ENCODE results near the gene PTGS1.

Gene PTGS1

DNA sequence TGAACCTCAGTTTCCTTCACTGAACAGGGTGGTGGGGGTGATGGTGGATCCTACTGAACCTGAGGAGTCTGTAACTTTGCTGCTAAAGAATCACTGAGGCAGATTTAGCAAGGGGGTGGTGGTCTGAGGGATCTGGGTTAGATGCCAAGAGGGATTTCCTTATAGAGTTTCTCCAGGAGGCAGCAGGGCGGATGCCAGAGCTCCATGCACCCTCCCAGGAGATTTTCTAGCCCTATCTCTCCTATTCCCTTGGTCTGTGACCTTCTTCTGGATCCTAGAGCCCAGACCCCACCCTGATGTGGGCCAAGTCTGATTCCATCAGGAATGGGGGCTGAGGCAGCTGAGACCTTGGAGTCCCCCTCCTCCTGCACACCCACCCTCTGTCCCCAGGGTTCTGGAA is 6.0 kb downstream of the PTGS1 start:
- DNase-seq = no peak

DNA sequence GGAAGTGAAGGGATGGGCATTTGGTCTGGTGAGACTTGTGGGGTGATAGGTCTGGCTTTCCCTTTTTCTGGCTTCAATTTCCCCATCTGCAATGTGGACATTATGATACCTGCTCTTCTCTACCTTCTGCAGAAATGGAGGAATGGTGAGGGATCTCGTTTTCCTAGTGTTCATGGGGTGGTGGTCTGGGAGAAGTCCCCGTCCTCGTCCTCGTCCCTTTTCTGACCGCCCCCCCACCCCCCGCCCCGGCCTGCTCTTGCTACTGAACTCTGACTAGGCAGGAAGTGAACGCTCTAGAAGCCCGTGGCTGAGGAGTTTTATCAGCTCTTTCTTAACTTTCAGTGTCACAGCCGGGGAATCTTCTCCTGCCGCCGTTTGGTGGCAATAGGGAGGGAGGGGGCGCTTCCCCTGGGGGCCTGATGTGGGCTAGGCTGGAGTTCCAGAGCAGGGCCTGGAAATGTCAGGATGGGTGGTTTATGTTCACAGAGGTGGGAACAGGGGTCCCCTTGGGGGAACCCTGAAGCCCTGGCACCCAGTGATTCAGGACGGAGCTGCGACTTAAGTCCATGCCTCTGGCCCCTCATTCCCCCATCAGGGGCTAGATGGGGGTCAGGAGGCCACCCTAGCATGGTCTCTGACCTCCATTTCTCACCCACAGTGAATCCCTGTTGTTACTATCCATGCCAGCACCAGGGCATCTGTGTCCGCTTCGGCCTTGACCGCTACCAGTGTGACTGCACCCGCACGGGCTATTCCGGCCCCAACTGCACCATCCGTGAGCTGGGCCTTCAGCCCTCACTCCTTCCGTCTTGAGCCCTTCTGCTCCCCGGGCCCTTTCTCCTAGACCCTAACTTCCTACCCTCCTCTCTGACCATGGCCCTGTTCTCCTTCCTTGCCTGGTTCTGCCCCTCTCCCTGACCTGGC is 6.7 kb downstream of the PTGS1 start:
- no peak for DNase-seq

DNA sequence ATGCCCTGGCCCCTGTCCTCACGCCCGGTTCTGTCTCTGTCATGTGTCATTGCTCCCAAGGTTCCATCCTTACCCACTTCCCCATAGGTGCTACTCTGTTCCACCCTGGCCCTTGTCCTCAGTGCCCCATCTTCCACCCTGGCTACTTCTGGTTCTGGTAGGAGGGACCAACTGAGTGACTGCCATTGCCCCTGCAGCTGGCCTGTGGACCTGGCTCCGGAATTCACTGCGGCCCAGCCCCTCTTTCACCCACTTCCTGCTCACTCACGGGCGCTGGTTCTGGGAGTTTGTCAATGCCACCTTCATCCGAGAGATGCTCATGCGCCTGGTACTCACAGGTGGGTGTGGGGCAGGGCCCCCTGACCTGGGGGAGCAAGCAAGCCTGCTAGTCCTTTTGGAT is 7.4 kb downstream of the PTGS1 start:
- DNase-seq = no peak

- DNase-seq = peak in 1 of 2 experiments; percentile 28
These were observed 8.5 kb downstream of the PTGS1 start for GRCh38 chr9:122379340-122379739.

DNA sequence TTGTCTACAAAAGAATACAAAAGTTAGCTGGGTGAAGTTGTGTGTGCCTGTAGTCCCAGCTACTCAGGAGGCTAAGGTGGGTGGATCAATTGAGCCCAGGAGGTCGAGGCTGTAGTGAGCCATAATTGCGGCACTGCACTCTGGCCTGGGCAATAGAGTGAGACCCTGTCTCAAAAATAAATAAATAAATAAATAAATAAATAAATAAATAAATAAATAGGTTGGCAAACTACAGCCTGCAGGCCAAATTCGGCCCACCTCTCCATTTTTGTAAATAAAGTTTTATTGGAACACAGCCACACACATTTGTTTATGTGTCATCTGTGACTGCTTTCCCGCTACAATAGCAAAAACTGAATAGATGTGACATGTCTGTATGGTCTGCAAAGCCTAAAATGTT is 9.5 kb downstream of the PTGS1 start:
- DNase-seq = no peak

DNA sequence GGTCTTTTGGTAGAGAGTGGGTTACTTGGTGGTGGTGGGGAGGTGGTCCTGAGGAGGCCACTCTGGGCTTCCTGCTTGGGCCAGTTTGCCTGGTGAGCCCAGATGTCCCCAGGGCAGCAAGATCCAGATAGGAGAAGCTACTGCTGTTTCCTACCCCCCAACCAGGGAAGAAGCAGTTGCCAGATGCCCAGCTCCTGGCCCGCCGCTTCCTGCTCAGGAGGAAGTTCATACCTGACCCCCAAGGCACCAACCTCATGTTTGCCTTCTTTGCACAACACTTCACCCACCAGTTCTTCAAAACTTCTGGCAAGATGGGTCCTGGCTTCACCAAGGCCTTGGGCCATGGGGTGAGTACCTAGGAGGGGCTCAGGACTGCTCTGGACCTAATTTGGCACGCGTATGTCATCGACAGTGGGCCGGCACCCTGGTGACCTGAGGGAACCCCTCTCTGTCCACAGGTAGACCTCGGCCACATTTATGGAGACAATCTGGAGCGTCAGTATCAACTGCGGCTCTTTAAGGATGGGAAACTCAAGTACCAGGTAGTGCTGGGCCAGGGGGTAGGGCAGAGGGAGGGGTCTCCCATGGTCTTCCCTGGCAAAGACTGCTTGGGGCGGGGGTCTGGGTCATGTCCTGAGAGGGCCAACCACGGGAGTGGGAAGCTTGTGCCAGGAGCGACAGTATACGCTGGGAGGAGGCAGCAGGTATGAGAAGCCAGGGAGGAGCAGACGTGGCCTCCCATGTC is 10.6 kb downstream of the PTGS1 start:
- DNase-seq = no peak

DNA sequence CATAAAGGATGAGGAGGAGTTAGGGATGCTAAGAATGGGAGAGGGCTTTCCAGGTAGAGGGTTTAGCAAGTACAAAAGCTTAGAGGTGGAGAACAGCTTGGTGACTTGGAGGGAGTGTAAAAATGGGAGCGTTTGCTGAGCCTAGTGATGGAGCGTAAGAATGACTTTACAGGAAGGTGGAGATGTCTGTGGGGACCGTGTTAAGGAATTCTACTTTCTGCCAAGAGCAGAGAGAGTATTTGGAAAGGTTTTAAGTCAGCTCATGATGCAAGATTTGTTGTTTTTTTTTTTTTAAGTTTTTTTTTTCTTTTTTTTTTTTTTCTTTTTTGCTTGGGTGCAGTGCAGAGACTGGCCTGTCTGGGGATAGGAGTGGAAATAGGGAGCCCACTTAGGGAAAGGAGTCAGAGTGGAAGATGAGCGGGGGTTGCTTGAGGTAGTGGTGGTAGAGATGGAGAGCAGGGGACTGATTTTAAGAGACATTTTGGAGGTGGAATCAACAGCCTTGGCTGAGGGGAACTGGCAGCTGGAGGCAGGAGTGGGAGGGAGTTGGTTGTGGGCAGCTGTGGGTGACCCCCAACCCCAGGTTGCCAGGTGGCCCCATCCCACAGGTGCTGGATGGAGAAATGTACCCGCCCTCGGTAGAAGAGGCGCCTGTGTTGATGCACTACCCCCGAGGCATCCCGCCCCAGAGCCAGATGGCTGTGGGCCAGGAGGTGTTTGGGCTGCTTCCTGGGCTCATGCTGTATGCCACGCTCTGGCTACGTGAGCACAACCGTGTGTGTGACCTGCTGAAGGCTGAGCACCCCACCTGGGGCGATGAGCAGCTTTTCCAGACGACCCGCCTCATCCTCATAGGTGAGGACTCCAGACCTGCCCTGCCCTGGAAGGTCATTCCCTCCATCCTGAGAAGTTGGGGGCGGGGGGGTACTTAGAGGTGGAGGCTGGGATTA is 12.4 kb downstream of the PTGS1 start:
- DNase-seq = no peak

- no peak for DNase-seq
These were observed 13.2 kb downstream of the PTGS1 start for GRCh38 chr9:122383992-122384461.

- no peak for DNase-seq
These were observed 15.6 kb downstream of the PTGS1 start for GRCh38 chr9:122386311-122386872.

GRCh38 chr9:122387536-122387935 is 16.7 kb downstream of the PTGS1 start:
- no peak for DNase-seq

DNA sequence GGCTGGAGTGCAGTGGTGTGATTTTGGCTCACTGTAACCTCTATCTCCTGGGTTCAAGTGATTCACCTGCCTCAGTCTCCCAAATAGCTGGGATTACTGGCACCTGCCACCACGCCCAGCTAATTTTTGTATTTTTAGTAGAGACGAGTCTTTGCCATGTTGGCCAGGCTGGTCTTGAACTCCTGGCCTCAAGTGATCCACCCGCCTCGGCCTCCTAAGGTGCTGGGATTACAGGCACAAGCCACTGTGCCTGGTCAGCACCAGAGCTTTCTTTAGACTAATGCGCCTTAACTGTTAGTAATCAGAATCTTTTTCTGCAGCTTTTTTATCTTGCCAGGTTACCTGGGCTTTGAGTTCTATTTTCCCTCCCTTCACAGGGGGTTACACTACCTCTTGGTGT is 18.4 kb downstream of the PTGS1 start:
- DNase-seq = peak in 1 of 2 experiments; percentile 7

- peak in 1 of 2 experiments; percentile 9 for DNase-seq
These were observed 19.1 kb downstream of the PTGS1 start for GRCh38 chr9:122389799-122390481.

GRCh38 chr9:122392284-122392683 is 21.5 kb downstream of the PTGS1 start:
- peak in 1 of 2 experiments; percentile 1 for DNase-seq

- DNase-seq = no peak
These were observed 21.9 kb downstream of the PTGS1 start for GRCh38 chr9:122392714-122393113.

DNA sequence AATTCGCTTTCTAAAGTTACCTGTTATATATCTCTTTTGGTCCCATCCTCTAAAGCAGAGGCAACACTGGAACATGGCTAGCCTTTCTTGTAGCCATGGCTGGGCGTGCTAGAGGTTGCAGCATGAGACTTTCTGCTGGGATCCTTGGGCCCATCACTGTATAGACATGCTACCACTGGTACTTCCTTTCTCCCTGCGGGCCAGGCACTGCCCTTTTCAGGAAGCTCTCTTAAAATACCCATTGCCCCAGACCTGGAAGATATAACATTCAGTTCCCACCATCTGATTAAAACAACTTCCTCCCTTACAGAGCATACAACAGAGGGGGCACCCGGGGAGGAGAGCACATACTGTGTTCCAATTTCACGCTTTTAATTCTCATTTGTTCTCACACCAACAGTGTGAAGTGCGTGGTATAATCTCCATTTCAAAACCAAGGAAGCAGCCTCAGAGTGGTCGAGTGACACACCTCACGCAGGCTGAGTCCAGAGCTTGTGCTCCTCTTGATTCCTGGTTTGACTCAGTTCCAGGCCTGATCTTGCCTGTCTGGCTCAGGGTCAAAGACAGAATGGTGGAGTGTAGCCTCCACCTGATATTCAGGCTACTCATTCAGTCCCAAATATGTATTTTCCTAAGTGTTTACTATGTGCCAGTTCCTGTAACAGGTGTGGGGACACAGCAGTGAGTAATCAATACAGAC is 22.6 kb downstream of the PTGS1 start:
- DNase-seq = peak in 1 of 2 experiments; percentile 7

DNA sequence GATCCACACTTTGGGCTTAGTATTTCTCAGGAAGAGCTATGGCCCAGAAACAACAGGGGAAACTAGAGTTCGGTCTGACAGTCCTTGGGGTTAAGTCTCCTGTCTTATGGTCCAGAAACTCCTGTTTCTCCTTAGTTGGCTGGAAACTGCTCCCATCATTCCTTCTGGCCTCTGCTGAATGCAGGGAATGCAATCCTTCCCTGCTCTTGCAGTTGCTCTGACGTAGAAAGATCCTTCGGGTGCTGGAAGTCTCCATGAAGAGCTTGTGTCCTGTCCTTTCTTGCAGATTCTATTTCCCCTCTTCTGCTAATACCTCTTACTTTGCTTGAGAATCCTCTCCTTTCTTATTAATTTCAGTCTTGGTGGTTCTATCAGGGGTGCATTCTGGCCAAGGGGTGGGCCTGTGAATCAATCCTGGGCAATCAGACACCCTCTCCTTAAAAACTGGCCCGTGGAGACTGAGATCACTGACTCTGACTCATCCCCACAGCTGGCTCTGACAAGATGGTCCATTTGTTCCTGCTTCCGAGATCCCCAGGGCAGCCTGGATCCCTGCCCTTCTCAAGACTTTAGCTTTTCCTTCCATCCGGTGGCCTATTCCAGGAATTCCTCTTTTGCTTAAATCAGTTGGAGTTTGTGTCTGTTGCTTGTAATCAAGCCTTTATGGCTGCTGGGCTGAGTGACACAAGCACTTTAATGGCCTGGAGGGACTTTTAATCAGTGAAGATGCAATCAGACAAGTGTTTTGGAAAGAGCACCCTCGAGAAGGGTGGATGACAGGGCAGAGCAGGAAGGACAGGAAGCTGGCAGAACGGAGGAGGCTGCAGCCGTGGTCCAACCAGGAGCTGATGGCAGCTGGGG is 23.7 kb downstream of the PTGS1 start:
- peak in 1 of 2 experiments; percentile 1 for DNase-seq

DNA sequence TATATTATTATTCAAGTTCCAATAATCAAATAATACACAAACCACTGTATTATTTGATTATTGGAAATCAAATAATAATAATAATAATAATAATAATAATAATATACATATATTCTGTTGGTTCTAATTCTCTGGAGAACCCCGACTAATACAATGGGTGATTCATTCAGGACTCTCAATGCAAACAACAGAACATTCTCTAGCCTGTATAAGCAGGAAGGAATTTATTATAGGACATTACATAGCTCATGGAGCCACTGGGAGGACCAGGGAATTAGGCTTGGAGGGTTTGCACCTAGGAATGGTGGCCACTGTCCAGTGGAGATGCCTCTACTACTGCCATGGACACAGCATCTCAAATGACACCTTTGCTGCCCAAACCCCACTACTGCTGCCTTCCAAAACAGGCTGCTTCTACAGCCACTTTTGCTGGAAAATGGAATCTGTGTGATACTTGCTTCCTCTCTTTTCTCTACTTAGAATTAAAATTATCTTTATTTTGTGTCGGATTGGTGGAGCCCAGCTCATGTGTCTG is 25.9 kb downstream of the PTGS1 start:
- peak in 1 of 2 experiments; percentile 5 for DNase-seq

GRCh38 chr9:122397749-122398148 is 26.9 kb downstream of the PTGS1 start:
- no peak for DNase-seq

GRCh38 chr9:122398371-122398924 is 27.6 kb downstream of the PTGS1 start:
- DNase-seq = no peak
